Caki2 (cell line): ENCODE data around the gene ZRANB2. TPM values are rescaled to one million over a fixed set of nuclear protein-coding genes. Genes with fewer than 3 reads are reported as not detected.
A peak's percentile ranks its signal among the peaks of the same experiment; 100 is the strongest.

Source experiments
- DNase-seq: peaks from one replicate; pipeline ENCODE4 v3.0.0-alpha.2; 2015; ENCODE audit warnings: low read depth
- in situ Hi-C: cut with HindIII; loops from 2 replicates; pipeline ENCODE4 v1.10.0; 2016; ENCODE audit warnings: low sequenced_read_pairs, low pct_unique_long_range_greater_than_20kb, mixed read lengths
- total RNA-seq: library from RNA; depleted of rRNA; stranded (reverse); fragments of >200 nt; shearing (Covaris generic); gene quantifications from 2 replicates; pipeline ENCODE4 v1.2.3, GENCODE V29; 2014; ENCODE audit warnings: low replicate concordance

The ZRANB2 gene
- total RNA-seq, 1 experiment from 2014 or later = 16.5 TPM

DNA sequence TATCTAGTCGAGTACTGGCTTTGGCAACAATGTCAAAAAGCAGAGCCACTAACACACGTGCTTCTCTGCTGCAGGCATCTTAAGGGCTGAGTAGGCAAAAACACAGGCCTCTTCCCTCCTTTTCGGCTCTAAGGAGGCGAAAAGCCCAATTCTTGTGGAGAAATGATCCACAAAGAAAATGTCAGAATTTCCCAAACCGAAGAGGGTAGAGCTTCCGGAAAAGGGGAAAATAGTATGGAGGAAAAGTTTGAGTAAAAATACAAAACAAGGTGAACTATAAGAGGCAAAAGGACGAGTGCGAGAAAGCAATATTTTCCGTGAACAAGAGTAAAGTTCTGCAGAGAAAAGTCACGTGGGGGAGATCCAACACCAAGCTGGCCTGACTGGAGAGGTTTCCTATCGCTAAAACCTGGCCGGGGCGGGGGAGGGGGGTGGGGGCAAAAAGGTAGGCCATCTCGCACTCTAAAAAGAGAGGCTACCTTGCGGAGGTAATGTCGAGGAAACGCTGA is 551 bp downstream of the ZRANB2 start:
- DNase-seq = no peak
- in situ Hi-C loops = no loop called here

DNA sequence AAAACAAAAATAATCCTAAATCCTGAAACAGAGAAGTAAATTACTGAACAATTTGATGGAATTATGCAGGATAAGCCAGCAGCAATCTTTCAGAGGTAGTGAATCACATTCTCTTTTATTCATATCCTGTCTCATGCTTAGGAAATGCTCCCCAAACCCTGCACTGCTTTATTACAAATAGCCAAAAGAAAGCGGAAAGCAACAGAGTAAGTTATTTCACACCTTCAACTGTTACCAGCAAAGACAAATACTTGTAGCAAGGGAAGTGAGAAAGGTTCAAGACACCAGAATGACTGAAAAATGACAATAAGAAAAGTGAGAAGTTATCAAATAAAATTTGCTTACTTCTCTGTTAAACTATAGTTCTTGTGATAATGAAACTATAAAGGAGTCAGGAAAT is 6.2 kb downstream of the ZRANB2 start:
- no peak for DNase-seq
- in situ Hi-C loops = no loop called here

DNA sequence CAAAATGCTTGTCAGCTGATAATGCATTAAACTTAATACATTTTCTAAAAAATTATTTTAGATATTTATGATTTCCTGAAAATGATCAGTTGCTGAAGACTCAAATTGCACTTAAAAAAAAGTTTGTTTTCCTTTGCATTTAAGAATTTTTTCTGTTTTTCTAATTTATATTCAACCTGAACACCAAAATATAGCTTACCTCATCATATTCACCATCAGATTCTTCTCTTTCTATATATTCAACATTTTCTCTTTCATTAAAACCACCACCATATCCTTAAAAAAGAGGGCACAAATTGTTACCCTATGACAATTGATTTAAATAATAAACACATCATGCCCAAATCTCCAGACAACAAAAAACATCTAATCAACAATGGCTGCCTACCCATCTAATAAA is 8.6 kb downstream of the ZRANB2 start:
- in situ Hi-C loops = no loop called here
- DNase-seq = no peak

DNA sequence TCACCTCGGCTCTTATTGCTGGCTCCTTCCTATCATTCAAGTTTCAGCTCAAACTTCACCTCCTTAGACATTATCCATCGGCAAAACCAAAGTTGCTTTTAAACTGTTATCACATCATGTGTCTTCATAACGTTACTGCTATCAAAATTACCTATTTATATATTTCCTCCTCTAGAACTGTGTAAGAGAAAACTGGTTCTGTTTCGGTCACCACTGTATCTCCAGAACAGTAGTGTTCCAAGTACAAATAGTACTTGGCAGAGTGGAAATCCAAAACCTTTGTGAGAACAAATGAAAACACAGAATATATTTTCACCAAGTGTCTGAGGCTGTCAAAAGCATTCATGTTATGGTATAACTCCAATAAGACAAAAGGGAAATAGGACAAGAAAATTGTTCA is 9.1 kb downstream of the ZRANB2 start:
- no peak for DNase-seq
- in situ Hi-C loops = no loop called here

DNA sequence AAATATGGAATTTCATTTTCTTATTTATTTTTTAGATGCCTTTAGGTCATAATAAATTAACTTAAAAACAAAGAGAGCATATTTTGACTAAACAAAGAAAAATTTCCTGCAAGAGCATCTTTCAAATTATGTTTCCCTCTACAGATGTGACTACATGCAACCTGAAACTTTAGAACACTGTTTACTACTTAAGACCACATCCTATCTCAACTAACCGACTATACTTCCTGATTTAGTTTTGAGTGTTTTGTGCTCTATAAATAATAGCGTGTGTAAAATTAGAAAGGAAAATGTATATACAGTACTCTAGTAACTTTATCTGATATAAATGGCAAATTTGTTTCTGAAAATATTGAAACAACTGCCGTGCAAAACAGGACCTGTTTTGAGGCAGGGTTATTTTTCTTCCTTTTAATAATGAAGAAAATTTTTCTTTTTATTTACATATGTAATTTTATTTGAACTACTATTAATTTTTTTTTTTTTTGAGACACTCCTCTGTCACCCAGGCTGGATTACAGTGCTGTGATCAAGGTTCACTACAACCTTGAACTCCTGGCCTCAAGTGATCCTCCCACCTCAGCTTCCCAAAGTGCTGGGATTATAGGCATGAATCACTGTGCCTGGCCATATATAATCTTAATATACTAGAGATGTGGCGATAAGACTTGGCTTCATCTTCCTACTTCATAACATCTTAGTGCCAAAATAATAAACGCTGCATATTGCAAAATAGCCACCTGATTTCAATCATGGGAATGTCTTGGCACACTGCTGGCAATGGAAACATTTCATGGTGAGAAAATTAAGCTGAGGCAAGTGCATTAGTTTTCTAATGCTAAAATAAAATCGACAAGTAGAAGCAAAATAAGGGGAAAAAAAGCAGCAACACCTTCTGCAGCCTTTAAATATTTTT is 12.3 kb downstream of the ZRANB2 start:
- no peak for DNase-seq
- in situ Hi-C loops = no loop called here

DNA sequence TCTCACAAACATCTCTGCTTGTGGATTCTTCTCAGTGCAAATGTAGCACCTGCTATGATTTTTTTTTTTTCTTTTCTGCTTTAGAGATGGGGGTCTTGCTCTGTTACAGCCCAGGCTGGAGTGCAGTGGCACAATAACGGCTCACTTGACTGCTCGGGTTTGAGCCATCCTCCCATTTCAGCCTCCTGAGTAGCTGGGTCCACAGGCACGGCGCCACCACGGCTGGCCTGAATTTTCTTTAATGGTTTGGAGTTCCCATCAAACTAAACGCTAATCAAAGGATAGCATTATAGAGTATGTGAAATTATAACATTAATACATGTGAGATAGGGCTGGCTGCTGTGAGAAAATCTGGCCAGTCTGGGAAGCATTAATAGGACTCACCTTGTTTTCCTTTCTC is 26.0 kb downstream of the ZRANB2 start:
- in situ Hi-C loops = no loop called here

DNA sequence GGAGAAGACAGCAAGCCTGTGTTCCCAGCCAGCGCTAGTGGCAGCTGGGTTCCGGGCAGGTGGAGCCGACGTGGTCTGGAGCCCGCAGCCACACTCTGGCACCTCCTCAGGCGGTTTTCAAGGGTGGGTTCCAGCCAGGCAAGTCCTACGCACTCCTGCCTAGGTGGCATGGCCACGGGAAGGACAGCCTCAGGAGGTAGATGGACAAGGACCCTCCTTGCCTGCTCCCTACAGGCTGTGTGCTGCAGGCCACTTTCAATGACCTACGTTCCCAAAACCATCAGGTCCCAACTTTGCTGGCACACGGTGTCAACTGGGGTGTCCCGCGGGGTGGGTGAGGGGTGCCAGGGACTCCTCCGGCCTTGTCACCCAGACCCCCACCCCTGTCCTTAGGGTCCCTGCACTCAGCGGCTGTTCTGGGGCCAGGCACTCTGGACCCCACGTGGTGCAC is 26.5 kb downstream of the ZRANB2 start:
- in situ Hi-C loops = no loop called here
- DNase-seq = no peak

More for the DNA sequence above, 26.0 kb downstream of the ZRANB2 start:
- DNase-seq = no peak

DNA sequence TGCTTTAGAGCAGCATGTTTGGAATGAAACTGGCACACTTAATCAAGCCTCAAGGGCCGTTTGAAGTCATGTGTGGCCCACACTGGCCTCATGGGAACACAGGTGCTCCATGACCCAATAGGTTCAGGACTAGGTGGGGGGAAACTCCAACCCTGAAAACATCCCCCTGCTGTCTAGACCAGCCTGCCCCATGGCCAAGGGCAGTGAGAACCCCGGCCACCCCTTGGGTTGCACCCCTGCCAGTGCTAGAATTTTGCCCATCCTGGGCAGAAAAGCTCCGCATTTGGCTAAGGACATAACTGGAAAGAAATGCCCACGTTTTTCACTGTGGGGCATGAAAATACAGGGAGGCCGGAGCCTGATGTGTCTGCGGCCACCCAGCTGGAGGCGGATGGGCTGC is 27.1 kb downstream of the ZRANB2 start:
- in situ Hi-C loops = no loop called here
- DNase-seq = no peak

DNA sequence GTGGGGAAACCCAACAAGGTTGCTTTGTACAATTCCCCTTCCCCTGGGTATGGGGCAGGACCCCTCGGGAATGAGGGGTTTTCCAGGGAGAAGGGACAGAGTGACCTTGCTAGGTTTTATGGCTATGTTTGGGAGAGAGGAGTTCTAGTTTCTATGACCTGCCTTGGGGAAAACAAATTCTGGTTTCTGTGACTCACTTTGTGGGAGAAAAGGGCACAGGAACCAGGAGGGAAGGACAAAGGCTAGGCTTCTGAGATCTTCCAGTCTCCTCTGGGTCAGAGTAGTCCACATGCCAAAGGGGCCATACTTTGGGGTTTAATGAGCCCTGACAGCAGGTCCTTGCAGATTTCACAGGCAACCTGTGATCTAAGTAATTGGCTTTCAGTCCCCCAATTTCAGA is 27.7 kb downstream of the ZRANB2 start:
- DNase-seq = no peak
- in situ Hi-C loops = no loop called here

DNA sequence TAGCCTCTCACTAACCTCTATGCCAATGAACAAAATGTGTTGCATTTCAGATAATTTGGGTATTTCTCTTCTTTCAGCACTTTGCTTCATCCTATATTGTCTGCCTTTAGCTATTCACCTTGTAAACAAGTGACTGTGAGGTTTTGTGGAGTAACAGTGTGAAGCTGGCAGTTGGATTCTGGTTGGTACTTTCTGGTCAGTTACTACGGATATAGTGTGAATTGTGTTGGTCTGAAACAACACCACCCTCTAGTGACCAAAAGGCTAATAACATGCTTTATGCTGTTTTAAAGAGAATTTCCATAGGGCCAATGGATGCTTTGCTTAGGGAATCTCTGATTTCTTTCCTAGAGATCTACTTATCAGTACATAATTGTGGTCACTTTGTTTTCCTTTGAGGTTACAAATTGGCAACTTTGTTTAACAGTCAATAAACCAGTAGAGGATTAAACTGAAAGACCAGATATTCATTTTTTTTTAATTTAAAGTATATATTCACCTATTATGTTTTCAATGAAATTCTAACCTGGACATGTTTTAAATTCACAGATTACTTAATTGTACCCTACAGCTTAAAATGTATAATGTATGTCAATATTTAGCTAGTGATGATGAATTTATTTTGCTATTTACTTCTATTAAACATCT is 30.8 kb downstream of the ZRANB2 start:
- DNase-seq = peak; percentile 44
- in situ Hi-C loops = no loop called here

DNA sequence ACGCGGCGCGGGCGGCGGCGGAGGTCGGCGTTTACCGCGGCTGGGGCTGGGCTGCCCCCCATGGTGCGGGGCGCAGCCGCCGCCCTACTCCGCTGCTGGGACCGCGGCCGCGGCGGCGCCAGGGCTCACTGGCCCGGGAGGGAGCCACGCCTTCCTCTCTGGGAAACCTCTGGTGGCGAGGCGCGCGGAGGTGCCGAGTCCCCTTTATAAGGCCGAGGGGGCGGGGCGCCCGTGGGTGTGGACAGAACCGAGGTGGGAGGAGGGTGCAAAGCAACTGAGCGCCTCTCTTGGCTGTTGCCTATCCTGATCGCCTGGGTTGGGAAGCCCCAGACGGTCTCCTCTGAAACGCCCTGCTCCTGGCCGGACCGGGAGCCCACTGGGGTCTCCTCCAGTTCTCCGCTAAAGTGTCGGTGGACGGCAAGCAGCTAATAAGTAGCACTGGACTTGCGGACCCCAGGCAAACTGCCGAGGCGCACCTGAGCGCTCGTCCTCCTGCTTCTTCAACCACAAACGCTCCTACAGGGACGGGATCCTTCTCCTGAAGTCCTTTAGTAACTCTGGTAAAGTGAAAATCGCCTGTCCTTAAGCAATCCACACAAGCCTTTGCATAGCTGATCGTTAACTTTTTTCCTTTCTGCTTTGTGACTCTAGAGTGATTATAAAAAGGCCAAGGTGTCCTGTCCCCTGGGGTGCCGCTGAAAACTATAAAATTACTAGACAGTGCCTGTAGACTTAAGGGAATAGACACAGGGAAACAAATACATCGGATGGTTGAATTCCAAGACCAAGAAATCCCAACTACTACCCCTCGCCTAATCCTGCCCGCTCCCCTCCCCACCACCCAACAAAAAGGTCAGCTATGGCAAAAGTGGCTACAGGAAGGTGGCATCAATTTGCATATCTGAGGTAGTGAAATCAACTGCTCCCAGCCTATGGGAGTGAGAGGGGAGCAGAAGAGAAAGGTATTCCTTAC is 32.9 kb downstream of the ZRANB2 start, which contains the start of gene PTGER3:
Gene PTGER3 (minus strand): TSS at position 182 of the 973 bp plus-strand sequence. CDS start 239 bp downstream, outside the sequence.
- peak; percentile 49 for DNase-seq
- in situ Hi-C loops = no loop called here

DNA sequence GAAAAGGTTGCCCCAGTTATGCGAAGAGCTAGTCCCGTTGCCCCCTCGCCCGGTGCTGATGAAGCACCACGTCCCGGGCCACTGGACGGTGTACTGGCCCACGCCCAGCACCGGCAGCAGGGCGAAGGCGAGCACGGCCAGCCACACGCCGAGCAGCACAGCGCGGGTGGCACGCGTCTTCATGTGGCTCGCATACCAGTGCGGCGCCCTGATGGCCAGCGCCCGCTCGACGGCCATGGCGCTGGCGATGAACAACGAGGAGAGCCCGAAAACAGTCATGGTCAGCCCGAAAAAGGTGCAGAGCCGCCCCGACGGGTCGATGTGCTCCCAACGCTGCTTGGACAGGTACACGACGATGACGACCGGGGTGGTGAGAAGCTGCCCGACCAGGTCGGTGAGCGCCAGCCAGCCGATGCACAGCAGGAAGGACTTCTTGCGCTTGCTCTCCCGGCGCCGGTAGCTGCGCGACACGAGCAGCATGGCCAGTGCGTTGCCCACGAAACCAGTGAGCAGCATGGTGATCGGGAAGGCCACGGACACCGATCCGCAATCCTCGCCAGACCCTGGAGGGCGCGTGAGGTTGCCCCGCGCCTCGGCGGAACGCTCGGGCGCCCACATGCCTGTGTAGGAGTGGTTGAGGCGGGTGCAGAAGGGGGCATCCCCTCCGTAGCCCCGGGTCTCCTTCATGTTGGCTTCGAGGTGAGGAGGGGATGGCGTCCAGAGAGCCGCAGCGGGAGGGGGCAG is 33.8 kb downstream of the ZRANB2 start:
- in situ Hi-C loops = no loop called here
- no peak for DNase-seq

DNA sequence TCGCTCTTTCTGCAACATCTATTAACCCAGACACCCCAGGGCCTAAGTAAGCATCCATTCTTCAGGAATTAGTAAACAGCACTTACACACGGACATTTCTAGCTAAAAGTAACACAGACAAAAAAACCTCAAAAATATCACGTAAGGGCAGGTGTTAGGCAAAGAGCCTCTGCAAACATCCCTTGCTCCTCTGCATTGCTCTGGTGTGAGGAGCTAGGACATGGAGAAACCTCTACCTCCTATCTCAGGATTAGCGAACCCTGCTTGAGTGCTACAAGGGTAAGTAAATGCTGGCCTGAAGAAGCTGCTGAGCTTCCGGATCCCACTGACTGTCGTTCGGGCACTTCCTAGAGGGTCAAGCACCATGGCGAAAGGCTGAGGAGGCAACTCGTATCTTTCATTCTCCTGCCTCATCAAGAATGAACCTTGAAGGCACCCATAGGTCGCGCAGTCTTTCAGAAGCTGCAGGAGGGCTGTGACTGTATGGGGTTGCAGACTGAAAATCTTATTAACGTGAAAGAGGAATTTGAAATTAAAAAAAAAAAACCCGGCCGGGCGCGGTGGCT is 35.3 kb downstream of the ZRANB2 start:
- DNase-seq = no peak
- in situ Hi-C loops = no loop called here

DNA sequence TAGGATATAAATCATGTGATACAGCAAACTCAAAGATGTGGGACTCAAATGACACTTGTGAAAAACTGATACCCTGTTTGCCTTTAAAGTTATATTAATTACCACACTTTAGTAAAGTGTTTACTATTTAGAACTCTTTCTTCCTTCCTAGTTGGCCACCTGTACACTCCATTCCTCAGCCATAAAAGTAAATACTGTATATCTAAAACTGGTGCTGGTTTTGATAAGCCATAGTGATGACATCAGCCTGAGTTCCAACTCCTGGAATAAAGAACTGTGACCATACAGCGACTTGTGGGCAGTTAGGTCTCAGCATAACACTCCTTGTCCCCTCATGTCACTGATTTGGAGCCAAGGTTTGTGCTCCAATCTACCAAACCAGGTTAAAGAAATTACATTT is 36.0 kb downstream of the ZRANB2 start:
- no peak for DNase-seq
- in situ Hi-C loops = no loop called here

DNA sequence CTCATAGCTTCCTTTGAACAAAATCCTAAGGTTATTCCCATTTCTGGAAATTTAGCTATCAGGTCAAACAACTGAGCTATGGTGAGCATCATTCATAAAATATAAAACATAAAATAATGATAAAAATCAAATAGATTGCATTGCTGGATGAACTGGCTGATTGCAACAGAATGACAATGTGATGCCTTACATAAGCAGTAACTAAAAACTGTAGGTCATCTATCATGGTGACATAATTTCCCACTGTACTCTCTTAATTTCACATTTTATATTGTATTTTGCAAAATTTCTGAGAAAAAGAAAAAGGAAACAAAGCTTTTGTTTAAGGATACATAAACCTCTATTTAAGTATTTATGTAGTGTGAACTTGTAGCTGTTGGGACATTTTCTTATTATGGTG is 37.8 kb downstream of the ZRANB2 start:
- DNase-seq = no peak
- in situ Hi-C loops = no loop called here

DNA sequence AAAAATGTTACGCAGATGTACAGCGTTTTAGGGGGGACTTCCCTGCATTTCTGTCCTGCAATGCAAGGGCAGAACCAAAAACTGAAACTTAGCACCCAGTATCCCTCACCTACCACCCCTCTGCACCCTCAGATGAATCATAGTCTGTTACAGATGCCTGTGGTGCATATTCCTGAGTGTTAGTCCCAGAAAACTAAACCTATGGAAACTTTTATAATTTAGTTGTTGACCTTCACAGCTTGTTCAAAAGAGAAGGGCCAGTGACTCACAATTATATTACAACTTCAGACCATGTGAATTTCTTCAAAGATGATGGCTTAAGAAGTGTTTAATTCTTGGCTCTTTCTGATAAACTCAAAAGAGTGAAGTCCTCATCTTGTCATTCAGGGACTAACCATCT is 39.0 kb downstream of the ZRANB2 start:
- no peak for DNase-seq
- in situ Hi-C loops = no loop called here

DNA sequence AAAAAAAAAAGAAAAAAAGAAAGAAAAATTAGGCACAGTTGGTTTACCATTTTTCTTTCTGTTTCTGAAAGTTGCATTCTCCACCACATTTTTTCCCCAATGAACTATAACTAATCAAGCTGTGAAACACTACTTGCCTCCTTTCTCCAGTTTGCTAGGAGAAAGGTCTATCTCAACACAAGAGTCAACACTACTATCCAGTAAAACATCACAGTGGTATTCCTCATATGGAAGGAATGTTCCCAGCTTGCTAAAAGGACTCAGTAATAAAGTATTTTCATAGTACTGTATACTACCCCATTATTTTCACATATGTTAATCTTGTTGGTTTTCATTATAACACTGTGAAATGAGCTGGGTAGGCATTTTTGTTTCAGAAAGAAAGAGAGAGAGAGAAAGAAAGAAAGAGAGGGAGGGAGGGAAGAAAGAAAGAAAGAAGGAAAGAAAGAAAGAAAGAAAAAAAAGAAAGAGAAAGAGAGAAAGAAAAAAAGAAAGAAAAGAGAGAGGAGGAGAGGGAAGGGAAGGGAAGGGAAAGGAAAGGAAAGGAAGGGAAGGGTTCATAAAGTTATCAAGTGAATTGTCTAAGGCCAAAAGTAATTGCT is 41.1 kb downstream of the ZRANB2 start:
- no peak for DNase-seq
- in situ Hi-C loops = no loop called here
